Measurements from ENCODE around the gene ITGB3. TPM values are rescaled to one million over a fixed set of nuclear protein-coding genes. Genes with fewer than 3 reads are reported as not detected.

ITGB3 gene
- total RNA-seq, 4 donors from 2014 or later: 48.6 to 61.5 (median 54.9) TPM

DNA sequence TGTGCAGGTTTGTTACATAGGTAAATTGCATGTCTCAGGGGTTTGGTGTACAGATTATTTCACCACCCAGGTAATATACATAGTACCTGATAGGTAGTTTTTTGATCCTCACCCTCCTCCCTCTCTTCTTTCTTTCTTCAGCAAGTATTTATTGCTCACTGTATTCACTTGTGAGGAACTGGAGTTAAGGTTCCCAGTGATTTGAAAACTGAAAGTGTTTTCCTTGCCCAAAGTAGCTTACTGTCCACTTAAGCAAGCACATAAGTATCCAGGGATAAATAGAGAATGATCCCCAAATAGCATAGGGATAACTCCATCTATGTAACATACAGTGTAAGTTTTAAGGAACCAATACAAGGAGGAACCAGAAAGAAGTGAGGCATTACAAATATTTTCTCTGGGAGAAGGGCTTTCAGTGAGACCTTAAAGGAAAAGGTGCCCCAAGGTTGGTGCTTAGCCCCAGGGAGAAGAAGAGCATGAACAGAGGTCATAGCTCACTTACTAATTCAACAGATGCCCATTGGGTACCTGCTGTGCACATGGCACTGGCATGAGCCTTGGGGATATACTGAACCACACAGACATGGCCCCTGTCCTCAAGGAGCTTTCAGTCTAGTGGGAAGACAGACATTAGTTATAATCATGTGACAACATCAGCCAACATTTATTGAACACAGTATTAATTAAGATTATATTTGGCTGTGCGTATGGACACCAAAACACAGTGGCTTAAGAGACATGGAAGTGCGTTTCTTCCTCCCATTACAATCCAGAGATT lies 27.5 kb upstream of the ITGB3 start:
- Histone ChIP-seq H3K4me3 (no peak overlapping the region), H3K36me3 (no peaks in the 10 kb centered on the region), H3K4me1 (peaks cover 31 to 50% (median 38%) of the 10 kb centered on the region in 4 donors), H3K9me3 (no peaks in the 10 kb centered on the region), H3K27me3 (no peaks in the 10 kb centered on the region), H3K27ac (replicated peaks in 1 of 4) (peak overlapping the region; percentile 80 to 84 (median 82))
- intact Hi-C loops (cut with DNase I): no loop called here
- 97% methylated on average over 2 of the region's 2 CpGs for WGBS
- DNase-seq (ENCODE audit: extremely low spot score): no peak
- no peak for TF ChIP-seq POLR2AphosphoS5 (IDR thresholded peaks at IDR 0.05)
- TF ChIP-seq POLR2A (IDR thresholded peaks at IDR 0.05; ENCODE audit: low read depth): no peak
- TF ChIP-seq, protein P1, sequence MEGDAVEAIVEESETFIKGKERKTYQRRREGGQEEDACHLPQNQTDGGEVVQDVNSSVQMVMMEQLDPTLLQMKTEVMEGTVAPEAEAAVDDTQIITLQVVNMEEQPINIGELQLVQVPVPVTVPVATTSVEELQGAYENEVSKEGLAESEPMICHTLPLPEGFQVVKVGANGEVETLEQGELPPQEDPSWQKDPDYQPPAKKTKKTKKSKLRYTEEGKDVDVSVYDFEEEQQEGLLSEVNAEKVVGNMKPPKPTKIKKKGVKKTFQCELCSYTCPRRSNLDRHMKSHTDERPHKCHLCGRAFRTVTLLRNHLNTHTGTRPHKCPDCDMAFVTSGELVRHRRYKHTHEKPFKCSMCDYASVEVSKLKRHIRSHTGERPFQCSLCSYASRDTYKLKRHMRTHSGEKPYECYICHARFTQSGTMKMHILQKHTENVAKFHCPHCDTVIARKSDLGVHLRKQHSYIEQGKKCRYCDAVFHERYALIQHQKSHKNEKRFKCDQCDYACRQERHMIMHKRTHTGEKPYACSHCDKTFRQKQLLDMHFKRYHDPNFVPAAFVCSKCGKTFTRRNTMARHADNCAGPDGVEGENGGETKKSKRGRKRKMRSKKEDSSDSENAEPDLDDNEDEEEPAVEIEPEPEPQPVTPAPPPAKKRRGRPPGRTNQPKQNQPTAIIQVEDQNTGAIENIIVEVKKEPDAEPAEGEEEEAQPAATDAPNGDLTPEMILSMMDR (IDR thresholded peaks at IDR 0.05): no peak
- TF ChIP-seq EP300 (IDR thresholded peaks at IDR 0.05): no peak

DNA sequence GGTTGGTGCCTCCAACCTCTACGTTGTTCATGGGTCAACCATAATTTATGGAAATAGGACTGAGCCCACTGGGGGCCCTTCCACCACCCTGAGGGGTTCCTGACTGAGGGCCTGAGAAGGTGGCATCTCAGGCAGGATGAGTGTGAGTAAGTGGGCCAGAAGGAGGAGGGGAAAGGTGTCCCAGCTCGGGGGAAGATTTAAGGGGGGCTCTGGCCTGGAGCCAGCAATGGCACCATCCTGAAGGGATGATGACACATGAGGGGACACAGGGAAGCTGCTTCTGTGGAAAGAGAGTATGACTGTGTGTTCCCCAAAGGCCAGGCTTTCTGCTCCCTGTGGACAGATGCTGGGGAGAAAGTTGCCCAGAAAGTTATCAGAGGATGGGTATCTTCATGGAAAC lies 25.8 kb upstream of the ITGB3 start:
- Histone ChIP-seq H3K4me1 (peaks cover 31 to 50% (median 38%) of the 10 kb centered on the region in 4 donors), H3K4me3 (no peak overlapping the region), H3K27me3 (no peaks in the 10 kb centered on the region), H3K9me3 (no peaks in the 10 kb centered on the region), H3K36me3 (no peaks in the 10 kb centered on the region), H3K27ac (replicated peaks in 1 of 4) (peak overlapping the region in 1 of 4 donors; percentile 17)
- TF ChIP-seq, protein P1 (IDR thresholded peaks at IDR 0.05): no peak
- DNase-seq (ENCODE audit: extremely low spot score): no peak
- intact Hi-C loops (cut with DNase I): no loop called here
- WGBS: 71% methylated on average over 2 of the region's 2 CpGs

DNA sequence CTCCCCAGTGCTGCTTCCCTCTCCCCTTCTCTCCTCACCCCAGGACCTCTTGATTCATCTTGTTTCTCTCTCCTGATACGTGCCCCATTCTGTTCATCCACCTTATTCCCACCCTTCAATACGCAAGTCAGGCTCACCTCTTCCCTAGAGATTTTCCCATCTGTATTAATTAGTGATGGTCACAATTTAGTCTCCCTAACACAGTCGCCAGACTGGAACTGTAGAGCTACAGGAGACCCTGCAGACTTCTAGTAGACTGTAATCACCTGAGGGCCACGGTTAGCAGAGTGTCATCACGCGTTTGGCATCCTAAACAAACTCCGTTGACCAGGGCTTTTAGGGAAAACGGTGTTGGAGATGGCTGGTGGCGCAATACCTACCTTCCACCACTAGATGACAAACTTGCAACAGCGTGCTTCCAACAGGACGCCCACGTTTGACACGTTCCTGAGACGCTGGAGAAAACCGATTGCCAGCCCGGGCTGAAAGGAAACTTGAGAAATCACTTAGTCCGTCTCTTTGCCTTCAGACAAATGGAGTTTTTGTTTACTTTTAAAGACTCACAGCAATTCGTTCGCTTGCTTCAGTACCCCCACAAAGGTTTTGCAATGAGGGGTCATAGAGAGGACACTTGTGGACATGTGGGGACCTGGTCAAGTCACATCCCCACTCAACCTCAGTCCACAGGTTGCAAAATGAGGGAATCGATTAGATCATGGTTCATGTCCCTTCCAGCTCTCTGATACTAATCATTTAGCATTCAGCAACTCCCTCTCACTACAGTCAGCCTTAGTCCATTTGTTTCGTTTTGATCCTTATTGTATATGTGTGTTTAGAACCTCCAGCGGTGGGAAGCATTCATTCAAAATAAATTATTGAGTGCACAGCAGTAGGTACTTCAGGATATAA lies 23.8 kb upstream of the ITGB3 start:
- no peaks in the 10 kb centered on the region for H3K27me3 ChIP-seq
- no peaks in the 10 kb centered on the region for H3K36me3 ChIP-seq
- DNase-seq (ENCODE audit: extremely low spot score): peak; percentile 97
- peak overlapping the region; percentile 22 to 36 (median 30) for H3K4me3 ChIP-seq
- TF ChIP-seq, protein P1 (IDR thresholded peaks at IDR 0.05): peak; percentile 99 to 100 (median 99)
- TF ChIP-seq POLR2A (IDR thresholded peaks at IDR 0.05; ENCODE audit: low read depth) (no peak), POLR2AphosphoS5 (IDR thresholded peaks at IDR 0.05) (peak; percentile 75 to 83)
- intact Hi-C loops (cut with DNase I): loop anchor here (1.0 kb wide), 1 partner anchor 86 kb away; no protein-coding TSS in a partner anchor
- no peaks in the 10 kb centered on the region for H3K9me3 ChIP-seq
- H3K4me1 ChIP-seq: peaks cover 21 to 33% (median 32%) of the 10 kb centered on the region in 4 donors
- peak overlapping the region; percentile 14 to 59 (median 54) for H3K27ac ChIP-seq (replicated peaks in 1 of 4)
- 16% methylated on average over 14 of the region's 22 CpGs for WGBS

DNA sequence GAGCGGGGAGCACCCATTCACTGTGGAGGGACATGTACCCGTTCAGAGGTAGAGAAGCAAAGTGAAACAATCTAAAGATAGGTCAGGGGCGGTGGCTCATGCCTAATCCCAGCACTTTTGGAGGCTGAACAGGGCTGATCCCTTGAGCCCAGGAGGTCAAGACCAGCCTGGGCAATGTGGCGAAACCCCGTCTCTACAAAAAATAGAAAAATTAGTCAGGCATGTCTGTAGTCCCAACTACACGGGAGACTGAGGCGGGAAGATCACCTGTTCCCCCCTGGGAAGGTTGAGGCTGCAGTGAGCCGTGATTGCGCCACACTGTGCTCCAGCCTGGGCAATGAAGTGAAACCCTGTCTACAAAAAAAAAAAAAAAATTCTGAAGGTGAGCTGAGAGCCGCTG lies 22.8 kb upstream of the ITGB3 start:
- no peak for TF ChIP-seq POLR2A (IDR thresholded peaks at IDR 0.05; ENCODE audit: low read depth)
- no peak for TF ChIP-seq EP300 (IDR thresholded peaks at IDR 0.05)
- TF ChIP-seq, protein P1 (IDR thresholded peaks at IDR 0.05): no peak
- TF ChIP-seq POLR2AphosphoS5 (IDR thresholded peaks at IDR 0.05): no peak
- no peak for DNase-seq (ENCODE audit: extremely low spot score)
- Histone ChIP-seq H3K4me3 (no peak overlapping the region), H3K9me3 (no peaks in the 10 kb centered on the region), H3K27me3 (no peaks in the 10 kb centered on the region), H3K4me1 (peaks cover 12 to 22% (median 21%) of the 10 kb centered on the region in 4 donors), H3K27ac (replicated peaks in 1 of 4) (no peak overlapping the region), H3K36me3 (no peaks in the 10 kb centered on the region)
- WGBS: 91% methylated on average over 10 of the region's 10 CpGs
- intact Hi-C loops (cut with DNase I): no loop called here

Measured in esophagus muscularis mucosa (tissue), 4 donors.